Stimulated activated CD8-positive, alpha-beta memory T cell treated with anti-CD3 and anti-CD28 coated beads, Interleukin-7, amount 100 ng/mL, for 1 hour (primary cell): ENCODE measurements around the gene RFX3.

Source experiments
- DNase-seq, 2 donors: peaks; one replicate each; pipeline ENCODE4 v3.0.0-alpha.2; 2020; ENCODE audit warnings: low read depth in 2 of 2

RFX3 gene

GRCh38 chr9:3282365-3282764 lies 243.4 kb downstream of the RFX3 start:
- DNase-seq: no peak

- no peak for DNase-seq
These were observed 244.4 kb downstream of the RFX3 start for GRCh38 chr9:3281399-3281798.

- no peak for DNase-seq
These were observed 248.6 kb downstream of the RFX3 start for GRCh38 chr9:3277200-3277599.

- DNase-seq: no peak
These were observed 254.2 kb downstream of the RFX3 start for GRCh38 chr9:3271581-3271980.

- no peak for DNase-seq
These were observed 254.6 kb downstream of the RFX3 start for GRCh38 chr9:3271157-3271556.

- no peak for DNase-seq
These were observed 257.6 kb downstream of the RFX3 start for GRCh38 chr9:3268223-3268622.

- no peak for DNase-seq
These were observed 262.1 kb downstream of the RFX3 start for GRCh38 chr9:3263698-3264097.

GRCh38 chr9:3262826-3263529 lies 262.8 kb downstream of the RFX3 start:
- no peak for DNase-seq

- DNase-seq: no peak
These were observed 264.3 kb downstream of the RFX3 start for GRCh38 chr9:3261484-3261883.

GRCh38 chr9:3256571-3257330 lies 269.1 kb downstream of the RFX3 start:
- DNase-seq: no peak

GRCh38 chr9:3251309-3251708 lies 274.5 kb downstream of the RFX3 start:
- no peak for DNase-seq

- DNase-seq: no peak
These were observed 275.1 kb downstream of the RFX3 start for GRCh38 chr9:3250741-3251140.

- no peak for DNase-seq
These were observed 278.6 kb downstream of the RFX3 start for GRCh38 chr9:3247211-3247610.

- no peak for DNase-seq
These were observed 279.6 kb downstream of the RFX3 start for GRCh38 chr9:3246241-3246640.

- no peak for DNase-seq
These were observed 280.7 kb downstream of the RFX3 start for GRCh38 chr9:3244963-3245653.

GRCh38 chr9:3243683-3244082 lies 282.1 kb downstream of the RFX3 start:
- DNase-seq: no peak

- no peak for DNase-seq
These were observed 284.5 kb downstream of the RFX3 start for GRCh38 chr9:3241290-3241689.

GRCh38 chr9:3240656-3241268 lies 285.0 kb downstream of the RFX3 start:
- peak; percentile 13 to 28 for DNase-seq

- DNase-seq: no peak
These were observed 286.6 kb downstream of the RFX3 start for GRCh38 chr9:3239240-3239639.

GRCh38 chr9:3238236-3238635 lies 287.6 kb downstream of the RFX3 start:
- DNase-seq: no peak

GRCh38 chr9:3237121-3237520 lies 288.7 kb downstream of the RFX3 start:
- no peak for DNase-seq

- DNase-seq: no peak
These were observed 290.3 kb downstream of the RFX3 start for GRCh38 chr9:3235497-3235896.
